Cortex of kidney (tissue), 1 donor: Measurements from ENCODE around the gene TMEM131.
"Not testable (repeated sequence)": the region's sequence is repeated elsewhere in the genome, so short reads cannot be mapped to it uniquely, and the experiment has no call there.

Experiments used
- DNase-seq: peaks from one replicate; lab custom pipeline; 2025; lab: John Stamatoyannopoulos, UW

The TMEM131 gene

DNA sequence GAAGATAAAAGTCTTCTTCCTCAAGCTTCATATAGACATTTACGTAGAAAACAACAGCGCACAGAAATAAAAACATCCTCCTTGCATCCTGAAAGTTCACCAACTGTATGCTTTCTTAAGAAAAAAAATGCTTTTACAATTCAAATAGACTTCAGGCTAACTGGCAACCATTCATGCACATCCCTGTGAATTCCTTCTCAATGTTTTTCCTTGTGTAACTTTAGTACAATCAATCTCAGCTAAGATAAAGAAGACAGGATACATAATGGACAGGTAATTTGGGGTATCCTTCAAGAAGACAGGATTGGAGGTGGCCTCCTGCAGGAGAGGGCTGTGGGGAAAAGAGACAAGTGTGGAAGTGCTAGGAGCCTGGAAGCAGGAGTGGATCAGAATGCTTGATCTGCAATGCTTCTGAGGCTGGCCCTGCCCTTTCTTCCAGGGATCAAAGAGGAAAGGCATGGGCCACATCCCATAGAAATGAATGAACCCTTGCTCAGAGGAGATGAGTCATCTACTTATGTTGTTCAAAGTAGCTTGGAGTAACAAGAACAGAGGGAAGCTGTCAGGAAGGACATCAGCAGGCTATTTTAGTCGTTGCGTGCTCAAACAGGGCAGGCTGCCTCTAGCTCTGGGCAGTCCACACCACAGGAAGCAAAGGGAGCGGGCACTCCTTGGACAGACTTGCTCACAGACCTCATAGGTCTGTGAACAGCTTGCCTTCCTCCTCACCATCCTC, 126.6 kb downstream of the TMEM131 start:
- DNase-seq: no peak

DNA sequence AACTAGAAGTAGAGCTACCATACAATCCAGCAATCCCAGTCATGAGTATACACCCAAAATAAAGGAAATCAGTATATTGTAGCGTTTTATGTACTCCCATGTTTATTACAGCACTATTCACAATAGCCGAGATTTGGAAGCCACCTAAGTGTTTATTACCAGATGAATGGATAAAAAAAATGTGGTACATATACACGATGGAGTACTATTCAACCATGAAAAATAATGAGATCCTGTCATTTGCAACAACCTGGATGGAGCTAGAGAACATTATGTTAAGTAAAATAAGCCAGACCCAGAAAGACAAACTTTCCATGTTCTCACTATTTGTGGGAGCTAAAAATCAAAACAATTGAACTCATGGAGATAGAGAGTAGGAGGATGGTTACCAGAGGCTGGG, 131.9 kb downstream of the TMEM131 start:
- no peak for DNase-seq

GRCh38 chr2:97861177-97861576, 134.6 kb downstream of the TMEM131 start:
- no peak for DNase-seq

GRCh38 chr2:97858442-97858841, 137.3 kb downstream of the TMEM131 start:
- no peak for DNase-seq

DNA sequence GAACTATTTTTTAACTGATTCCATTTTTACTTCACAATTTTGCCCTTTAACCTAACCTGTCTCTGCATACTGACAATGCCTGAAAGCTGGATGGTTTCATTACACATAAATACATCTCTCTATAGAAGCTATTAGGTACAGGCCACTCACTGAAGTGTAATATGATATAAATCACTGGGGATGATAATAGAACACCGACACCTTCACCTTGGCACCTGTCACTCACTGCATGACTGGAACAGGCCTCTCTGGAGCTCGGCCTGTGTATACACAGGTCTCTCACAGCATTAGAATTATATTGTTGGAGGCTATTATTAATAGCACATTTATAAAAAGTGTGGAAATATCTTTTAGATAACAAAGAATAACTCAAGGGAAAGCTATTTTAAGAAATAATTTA, 138.2 kb downstream of the TMEM131 start:
- DNase-seq: no peak

- DNase-seq: not testable (repeated sequence)
Measured at GRCh38 chr2:97853057-97853456, 142.7 kb downstream of the TMEM131 start.

- no peak for DNase-seq
Measured at GRCh38 chr2:97851172-97851571, 144.6 kb downstream of the TMEM131 start.

DNA sequence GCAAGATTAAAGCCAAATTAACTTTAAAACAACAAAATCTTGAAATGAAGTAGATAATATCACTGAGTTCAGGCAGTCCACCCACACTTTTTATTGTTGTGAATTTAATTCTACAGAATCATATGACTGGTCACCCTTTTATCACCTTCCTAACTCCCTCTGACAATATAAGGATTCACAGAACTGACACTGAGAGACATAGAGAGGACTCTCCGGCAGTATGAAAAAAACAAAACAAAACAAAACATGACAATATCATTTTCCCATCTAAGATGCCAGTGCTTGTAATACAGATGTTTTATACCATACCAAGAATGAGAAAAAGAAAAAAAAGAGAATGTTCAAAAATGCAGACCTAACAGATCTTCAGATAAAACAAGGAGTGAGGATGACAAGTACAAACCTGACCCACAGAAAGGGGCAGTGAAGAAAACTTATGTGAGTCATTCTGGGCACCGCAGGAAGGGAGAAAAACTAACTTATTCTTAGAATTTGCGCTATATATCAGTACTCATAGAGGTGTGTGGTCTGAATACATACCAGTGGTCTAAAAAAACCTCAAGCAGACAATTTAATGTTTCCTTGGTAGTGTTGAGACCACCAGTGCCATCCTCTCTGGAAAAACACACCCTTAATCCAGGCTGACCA, 145.7 kb downstream of the TMEM131 start:
- no peak for DNase-seq

- no peak for DNase-seq
Measured at GRCh38 chr2:97848306-97848705, 147.4 kb downstream of the TMEM131 start.

DNA sequence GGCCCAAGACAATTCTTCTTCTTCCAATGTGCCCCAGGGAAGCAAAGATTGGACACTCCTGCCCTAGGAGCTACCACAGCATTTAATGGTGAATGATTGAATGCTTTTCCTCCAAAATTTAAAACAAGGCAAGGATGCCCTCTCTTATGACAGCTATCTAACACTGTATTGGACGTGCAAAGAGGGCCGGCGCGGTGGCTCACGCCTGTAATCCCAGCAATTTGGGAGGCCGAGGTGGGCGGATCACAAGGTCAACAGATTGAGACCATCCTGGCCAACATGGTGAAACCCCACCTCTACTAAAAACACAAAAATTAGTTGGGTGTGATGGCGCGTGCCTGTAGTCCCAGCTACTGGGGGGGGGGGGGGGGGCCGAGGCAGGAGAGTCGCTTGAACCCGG, 149.0 kb downstream of the TMEM131 start:
- not testable (repeated sequence) for DNase-seq

- DNase-seq: no peak
Measured at GRCh38 chr2:97845818-97846217, 149.9 kb downstream of the TMEM131 start.

GRCh38 chr2:97845133-97845532, 150.6 kb downstream of the TMEM131 start:
- DNase-seq: no peak

GRCh38 chr2:97844311-97844859, 151.4 kb downstream of the TMEM131 start:
- DNase-seq: no peak

DNA sequence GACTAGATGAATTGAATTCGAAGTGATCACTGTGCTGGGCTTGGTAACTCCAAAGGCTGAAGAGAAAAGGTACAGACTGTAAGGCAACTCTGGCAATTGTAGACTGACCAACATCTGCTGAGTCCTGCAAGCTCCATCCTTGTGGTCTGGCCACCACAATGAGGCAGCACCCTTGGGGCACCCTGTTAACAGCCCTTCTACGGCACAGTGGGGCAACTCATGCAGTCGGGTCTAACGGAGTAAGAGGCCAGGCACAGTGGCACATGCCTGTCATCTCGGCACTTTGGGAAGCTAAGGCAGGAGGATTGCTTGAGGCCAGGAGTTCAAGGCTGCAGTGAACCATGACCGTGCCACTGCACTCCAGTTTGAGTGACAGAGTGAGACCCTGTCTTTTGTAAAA, 155.6 kb downstream of the TMEM131 start:
- DNase-seq: no peak

DNA sequence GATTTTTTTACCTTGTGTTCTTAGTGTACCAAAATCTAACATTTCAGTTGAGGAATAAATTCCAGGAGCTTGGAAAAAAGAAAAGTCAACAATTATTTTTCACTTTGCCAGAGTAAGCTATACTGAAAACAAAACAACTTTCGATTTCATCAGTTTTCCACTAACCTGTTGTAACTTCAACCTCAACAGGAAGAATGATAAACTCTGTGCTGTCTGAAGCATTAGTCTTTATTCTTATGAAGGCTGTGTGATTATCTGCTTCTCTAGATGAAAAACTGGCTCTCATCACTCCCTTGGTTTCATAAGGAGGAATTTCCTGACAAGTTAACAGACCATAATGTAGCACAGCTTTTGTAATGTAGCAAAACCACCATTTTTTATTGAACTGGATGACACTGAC, 161.1 kb downstream of the TMEM131 start:
- no peak for DNase-seq

GRCh38 chr2:97831121-97831520, 164.6 kb downstream of the TMEM131 start:
- DNase-seq: no peak

- not testable (repeated sequence) for DNase-seq
Measured at GRCh38 chr2:97829255-97829654, 166.5 kb downstream of the TMEM131 start.

DNA sequence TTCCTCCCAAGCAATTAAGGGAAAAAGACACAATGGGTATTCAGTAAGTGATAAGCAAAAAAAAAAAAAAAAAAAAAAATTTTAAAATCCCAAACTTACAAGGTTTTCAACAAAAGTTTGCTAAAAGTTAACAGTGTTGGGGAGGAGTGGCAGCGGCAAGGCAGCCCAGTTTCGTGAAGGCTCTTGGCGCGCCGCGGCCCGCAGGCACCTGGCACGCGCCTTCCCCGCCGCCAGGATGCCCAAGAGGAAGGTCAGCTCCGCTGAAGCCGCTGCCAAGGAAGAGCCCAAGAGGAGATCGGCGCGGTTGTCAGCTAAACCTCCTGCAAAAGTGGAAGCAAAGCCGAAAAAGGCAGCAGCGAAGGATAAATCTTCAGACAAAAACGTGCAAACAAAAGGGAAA, 168.7 kb downstream of the TMEM131 start:
- not testable (repeated sequence) for DNase-seq

DNA sequence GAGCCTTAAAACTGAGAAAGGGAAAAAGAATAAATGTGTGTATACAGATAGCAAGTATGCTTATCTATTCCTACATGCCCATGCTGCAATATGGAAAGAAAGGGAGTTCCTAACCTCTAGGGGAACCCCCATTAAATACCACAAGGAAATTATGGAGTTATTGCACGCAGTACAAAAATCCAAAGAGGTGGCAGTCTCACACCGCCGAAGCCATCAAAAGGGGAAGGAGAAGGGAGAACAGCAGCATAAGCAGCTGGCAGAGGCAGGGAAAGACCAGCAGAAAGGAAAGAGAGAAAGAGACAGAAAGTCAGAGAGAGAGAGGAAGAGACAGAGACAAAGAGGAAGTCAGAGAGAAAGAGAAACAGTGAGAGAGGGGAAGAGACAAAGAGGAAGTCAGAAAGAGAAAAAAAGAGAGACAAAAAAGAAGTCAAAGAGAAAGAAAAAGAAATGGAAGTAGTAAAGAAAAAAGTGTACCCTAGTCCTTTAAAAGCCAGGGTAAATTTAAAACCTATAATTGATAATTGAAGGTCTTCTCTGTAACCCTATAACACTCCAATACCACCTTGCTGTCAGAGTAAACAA, 169.4 kb downstream of the TMEM131 start:
- DNase-seq: not testable (repeated sequence)

DNA sequence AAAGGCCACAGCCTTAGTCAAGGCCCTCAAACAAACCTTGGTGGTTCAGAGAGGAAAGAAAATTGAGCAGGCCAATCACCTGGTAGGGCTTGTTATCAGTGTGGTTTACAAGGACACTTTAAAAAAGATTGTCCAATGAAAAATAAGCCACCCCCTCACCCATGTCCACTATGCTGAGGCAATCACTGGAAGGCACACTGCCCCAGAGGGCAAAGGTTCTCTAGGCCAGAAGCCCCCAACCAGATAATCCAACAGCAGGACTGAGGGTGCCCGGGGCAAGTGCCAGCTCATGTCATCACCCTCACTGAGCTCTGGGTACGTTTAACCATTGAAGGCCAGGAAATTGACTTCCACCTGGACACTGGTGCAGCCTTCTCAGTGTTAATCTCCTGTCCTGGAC, 171.7 kb downstream of the TMEM131 start:
- DNase-seq: not testable (repeated sequence)

DNA sequence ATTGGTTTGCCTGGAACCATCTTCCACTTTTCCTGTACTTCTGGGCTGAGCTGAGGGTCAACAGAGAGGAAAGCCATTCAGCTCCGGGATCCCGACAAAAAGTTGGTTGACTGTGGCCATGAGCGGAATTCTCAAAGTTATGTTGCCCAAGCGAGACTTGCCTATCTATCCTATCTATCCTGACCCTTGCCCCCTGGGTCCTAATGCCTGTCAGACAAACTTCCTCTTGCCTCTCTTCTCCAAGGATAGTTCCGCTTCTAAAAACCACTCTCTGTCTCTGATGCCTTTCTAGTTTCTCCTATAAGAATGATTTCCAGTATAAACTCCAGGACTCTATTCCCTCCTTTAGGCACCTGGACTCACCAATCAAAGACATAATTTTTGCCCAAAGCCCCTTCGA, 173.9 kb downstream of the TMEM131 start:
- DNase-seq: not testable (repeated sequence)

DNA sequence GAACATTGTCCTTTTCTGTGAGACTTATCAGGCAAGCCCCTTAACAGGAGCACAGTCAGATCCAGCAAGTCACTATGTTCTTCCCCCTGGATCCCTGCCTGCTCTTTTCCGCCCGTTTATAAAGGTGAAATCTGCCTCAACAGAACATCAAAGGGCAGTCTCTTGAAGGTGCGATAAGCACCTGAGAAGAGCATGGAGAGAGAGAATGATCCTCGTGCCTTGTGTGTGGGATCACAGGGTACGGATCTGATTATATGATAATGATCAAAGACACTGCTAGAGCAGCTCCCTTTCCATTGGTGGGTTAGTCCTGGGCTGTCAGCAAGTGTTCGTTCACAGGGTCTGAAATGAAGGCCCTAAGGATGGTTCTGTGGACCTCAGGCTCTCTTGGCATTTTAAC, 176.0 kb downstream of the TMEM131 start:
- DNase-seq: no peak

DNA sequence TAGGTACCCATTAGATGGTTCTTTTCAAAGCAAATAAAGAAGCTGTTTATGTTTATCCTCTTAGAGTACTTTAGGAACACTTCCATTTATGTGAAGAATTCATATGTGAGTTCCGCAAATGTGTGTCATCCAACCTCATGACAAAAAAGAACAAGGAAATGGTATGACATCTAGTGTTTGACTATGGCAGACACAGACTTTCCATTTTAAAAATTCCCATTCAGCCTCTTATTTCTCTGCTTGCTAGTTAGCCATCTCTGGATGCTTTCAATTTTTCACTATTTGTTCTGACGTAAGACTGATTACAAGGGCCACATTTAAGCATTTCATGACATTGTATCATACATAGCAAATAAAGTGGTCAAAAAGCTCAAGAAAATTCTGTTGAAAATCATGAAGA, 179.3 kb downstream of the TMEM131 start:
- DNase-seq: no peak
